Neural cell (in vitro differentiated cells): Measurements from ENCODE around the gene ARPC1B. TPM values are rescaled to one million over a fixed set of nuclear protein-coding genes. Genes with fewer than 3 reads are reported as not detected.
"Not testable (repeated sequence)": the region's sequence is repeated elsewhere in the genome, so short reads cannot be mapped to it uniquely, and the experiment has no call there.

Source experiments
- H2AFZ ChIP-seq: fragments of 200-600, 300-800 bp; sonication (generic), shearing (Covaris generic); 2 replicates; pipeline ENCODE4 v1.6.0; 2014; ENCODE audit warnings: low read depth, mild to moderate bottlenecking, antibody characterized with exemption, low read length, moderate library complexity
- H3F3A ChIP-seq: fragments of 200-600 bp; shearing (Covaris generic); 2 replicates; pipeline ENCODE4 v1.6.1; 2016; ENCODE audit warnings: mild to moderate bottlenecking, moderate library complexity, mixed read lengths, antibody characterized with exemption, low read length; ENCODE audit not compliant: insufficient read depth, poor library complexity, severe bottlenecking
- H3K27ac ChIP-seq: fragments of 200-600, 300-800 bp; sonication (generic), shearing (Covaris generic); 2 replicates; pipeline ENCODE4 v1.5.1; 2014; ENCODE audit warnings: mild to moderate bottlenecking, low read length, moderate library complexity
- H3K27me3 ChIP-seq: fragments of 300-800, 200-600 bp; sonication (generic), shearing (Covaris generic); 2 replicates; pipeline ENCODE4 v1.6.0; 2014; ENCODE audit warnings: mild to moderate bottlenecking, low read depth, low read length, moderate library complexity; ENCODE audit not compliant: insufficient read depth
- H3K36me3 ChIP-seq: fragments of 300-800, 200-600 bp; sonication (generic), shearing (Covaris generic); 2 replicates; pipeline ENCODE4 v1.5.1; 2014; ENCODE audit warnings: mild to moderate bottlenecking, antibody characterized with exemption, low read length, moderate library complexity; ENCODE audit not compliant: insufficient read depth
- H3K4me2 ChIP-seq: fragments of 300-800, 200-600 bp; sonication (generic), shearing (Covaris generic); 2 replicates; pipeline ENCODE4 v1.6.0; 2014; ENCODE audit warnings: mild to moderate bottlenecking, low read length
- H3K4me3 ChIP-seq: fragments of 300-800, 200-600 bp; sonication (generic), shearing (Covaris generic); 2 replicates; pipeline ENCODE4 v1.5.1; 2014; ENCODE audit warnings: mild to moderate bottlenecking, low read length, moderate library complexity
- H3K79me2 ChIP-seq: fragments of 200-600 bp; shearing (Covaris generic); replicated peaks from 2 replicates; pipeline ENCODE4 v1.6.0; 2014; ENCODE audit warnings: mild to moderate bottlenecking, low read length, moderate library complexity; ENCODE audit not compliant: insufficient read depth
- H3K9ac ChIP-seq: fragments of 300-800, 200-600 bp; sonication (generic), shearing (Covaris generic); 2 replicates; pipeline ENCODE4 v1.6.1; 2016; ENCODE audit warnings: mild to moderate bottlenecking, low read length, mixed read lengths
- H3K9me2 ChIP-seq: fragments of 200-600 bp; shearing (Covaris generic); 2 replicates; pipeline ENCODE4 v1.6.1; 2016; ENCODE audit warnings: mild to moderate bottlenecking, low read length, mixed read lengths; ENCODE audit not compliant: insufficient read depth
- H3K9me3 ChIP-seq: fragments of 200-600, 300-800 bp; sonication (generic), shearing (Covaris generic); 2 replicates; pipeline ENCODE4 v1.6.1; 2016; ENCODE audit warnings: mild to moderate bottlenecking, mixed run types, low read length, moderate library complexity, mixed read lengths
- H4K20me1 ChIP-seq: fragments of 200-600 bp; shearing (Covaris generic); 2 replicates; pipeline ENCODE4 v1.6.1; 2016; ENCODE audit warnings: mild to moderate bottlenecking, mixed run types; ENCODE audit not compliant: insufficient read depth
- CTCF ChIP-seq: fragments of 450-650 bp; IDR thresholded peaks from 2 replicates; pipeline ENCODE4 v1.5.1; 2014; ENCODE audit warnings: antibody characterized with exemption, mild to moderate bottlenecking, moderate library complexity; ENCODE audit not compliant: poor library complexity, severe bottlenecking
- EP300 ChIP-seq: fragments of 450-650 bp; conservative IDR thresholded peaks from 2 replicates; pipeline ENCODE4 v1.6.1; 2014; ENCODE audit warnings: antibody characterized with exemption, mild to moderate bottlenecking, moderate library complexity; ENCODE audit not compliant: poor library complexity, severe bottlenecking
- EZH2 ChIP-seq: fragments of 200-600, 300-800 bp; shearing (Covaris generic), sonication (generic); IDR thresholded peaks from 2 replicates; pipeline ENCODE4 v1.6.1; 2014; ENCODE audit warnings: antibody characterized with exemption, low read length, borderline replicate concordance, mild to moderate bottlenecking; ENCODE audit not compliant: insufficient read depth, poor library complexity, severe bottlenecking
- MXI1 ChIP-seq: fragments of 450-650 bp; conservative IDR thresholded peaks from 2 replicates; pipeline ENCODE4 v1.6.1; 2014; ENCODE audit warnings: antibody characterized with exemption, mild to moderate bottlenecking; ENCODE audit not compliant: poor library complexity, severe bottlenecking
- POLR2AphosphoS5 ChIP-seq: IDR thresholded peaks from 2 replicates; pipeline ENCODE4 v1.6.1; 2012
- RAD21 ChIP-seq: fragments of 450-650 bp; conservative IDR thresholded peaks from 2 replicates; pipeline ENCODE4 v1.6.1; 2014; ENCODE audit warnings: antibody characterized with exemption, mild to moderate bottlenecking, moderate library complexity
- REST ChIP-seq: IDR thresholded peaks from 2 replicates; pipeline ENCODE4 v1.6.1; 2012; ENCODE audit warnings: borderline replicate concordance
- SMC3 ChIP-seq: fragments of 450-650 bp; conservative IDR thresholded peaks from 2 replicates; pipeline ENCODE4 v1.6.1; 2014; ENCODE audit warnings: antibody characterized with exemption, mild to moderate bottlenecking, moderate library complexity; ENCODE audit not compliant: poor library complexity
- TAF1 ChIP-seq: IDR thresholded peaks from 2 replicates; pipeline ENCODE4 v1.6.1; 2012; ENCODE audit warnings: low read depth
- polyA plus RNA-seq: library from polyadenylated mRNA; depleted of rRNA; stranded (reverse); fragments of >200 nt; gene quantifications from 2 replicates; pipeline ENCODE4 v1.2.3, GENCODE V29; 2014

Gene ARPC1B
- polyA plus RNA-seq, 1 donor from 2014 or later, result 1.7 TPM

GRCh38 chr7:99325592-99326407 lies 48.7 kb upstream of the ARPC1B start, which contains the start of gene ARPC1A:
ARPC1A (plus strand) TSS chr7:99325898; CDS start chr7:99333354, 7,456 bp downstream.
- Histone ChIP-seq H2AFZ (peak within 1 kb of the TSS; percentile 94), H3K27me3 (no peaks in the 10 kb centered on the region), H3K9ac (peak within 1 kb of the TSS; percentile 91), H4K20me1 (no peaks in the 10 kb centered on the region), H3K79me2 (peaks cover 46% of the 10 kb centered on the region), H3K36me3 (no peaks in the 10 kb centered on the region), H3K9me2 (no peaks in the 10 kb centered on the region), H3K27ac (peak within 1 kb of the TSS; percentile 92), H3K4me2 (peak within 1 kb of the TSS; percentile 88), H3K4me3 (peak within 1 kb of the TSS; percentile 90), H3K9me3 (no peaks in the 10 kb centered on the region), H3F3A (no peaks in the 10 kb centered on the region)
- TF ChIP-seq TAF1 (peak; percentile 79), CTCF (no peak), MXI1 (peak; percentile 82), REST (peak; percentile 63), SMC3 (no peak), EP300 (peak; percentile 64), POLR2AphosphoS5 (peak; percentile 99), RAD21 (peak; percentile 48)

GRCh38 chr7:99326408-99326782 lies 48.1 kb upstream of the ARPC1B start:
- Histone ChIP-seq H3K27ac (peak overlapping the region; percentile 92), H3K27me3 (no peaks in the 10 kb centered on the region), H3K4me3 (peak overlapping the region; percentile 90), H3K9me2 (no peaks in the 10 kb centered on the region), H3F3A (no peaks in the 10 kb centered on the region), H3K36me3 (no peaks in the 10 kb centered on the region), H3K79me2 (peaks cover 52% of the 10 kb centered on the region), H3K4me2 (peak overlapping the region; percentile 88), H4K20me1 (no peaks in the 10 kb centered on the region), H2AFZ (no peak overlapping the region), H3K9ac (peak overlapping the region; percentile 91), H3K9me3 (no peaks in the 10 kb centered on the region)
- TF ChIP-seq REST, result no peak
- no peak for TF ChIP-seq MXI1
- TF ChIP-seq TAF1, result no peak
- no peak for TF ChIP-seq POLR2AphosphoS5
- TF ChIP-seq EZH2, result no peak
- no peak for TF ChIP-seq SMC3
- no peak for TF ChIP-seq RAD21
- TF ChIP-seq EP300, result no peak
- TF ChIP-seq CTCF, result no peak

- not testable (repeated sequence) for H3K4me3 ChIP-seq, H4K20me1 ChIP-seq, H3K9ac ChIP-seq, H3F3A ChIP-seq, H3K4me2 ChIP-seq, H3K9me2 ChIP-seq, H3K27me3 ChIP-seq, H3K27ac ChIP-seq, H2AFZ ChIP-seq, H3K36me3 ChIP-seq, H3K9me3 ChIP-seq
- peaks cover 63% of the 10 kb centered on the region for H3K79me2 ChIP-seq
Observed at GRCh38 chr7:99330314-99330961, 44.1 kb upstream of the ARPC1B start.
